BLaER1 treated with 17β-estradiol and CSF1 and Interleukin-3, amounts not matched to agents 10 nM and 100 nM (cell line): ENCODE measurements around the gene KCNK2.

ENCODE experiments used
- H3K27ac ChIP-seq, 11 experiments: shearing (Covaris generic); formaldehyde crosslinking; 2 replicates each; pipeline ENCODE4 v1.8.1; 2022
- H3K27me3 ChIP-seq, 11 experiments: shearing (Covaris generic); formaldehyde crosslinking; 2 replicates each; pipeline ENCODE4 v1.8.1; 2022
- H3K36me3 ChIP-seq, 11 experiments: shearing (Covaris generic); formaldehyde crosslinking; 2 replicates each; pipeline ENCODE4 v1.8.1; 2022
- H3K4me1 ChIP-seq, 10 experiments: shearing (Covaris generic); formaldehyde crosslinking; 2 replicates each; pipeline ENCODE4 v1.8.1; 2022
- H3K4me2 ChIP-seq, 11 experiments: shearing (Covaris generic); formaldehyde crosslinking; 2 replicates each; pipeline ENCODE4 v1.8.1; 2022
- H3K4me3 ChIP-seq, 10 experiments: shearing (Covaris generic); formaldehyde crosslinking; 2 replicates each; pipeline ENCODE4 v1.8.1; 2022
- H3K9ac ChIP-seq, 11 experiments: shearing (Covaris generic); formaldehyde crosslinking; 2 replicates each; pipeline ENCODE4 v1.8.1; 2022
- H3K9me3 ChIP-seq, 11 experiments: shearing (Covaris generic); formaldehyde crosslinking; replicated peaks in 1 of 11; 2 replicates each; pipeline ENCODE4 v1.8.1; 2022
- H4K20me1 ChIP-seq, 11 experiments: shearing (Covaris generic); formaldehyde crosslinking; 2 replicates each; pipeline ENCODE4 v1.8.1; 2022
- Cebpa-rat ChIP-seq, 11 experiments: shearing (Covaris generic); IDR thresholded peaks; 2 replicates each; pipeline ENCODE4 v1.8.1; 2022

KCNK2 gene

GRCh38 chr1:215279682-215280081, 197.1 kb downstream of the KCNK2 start:
- TF ChIP-seq Cebpa-rat (IDR thresholded peaks at IDR 0.05) = no peak
- Histone ChIP-seq H3K27ac (no peak overlapping the region), H3K4me1 (no peaks in the 10 kb centered on the region)

GRCh38 chr1:215282557-215282956, 200.0 kb downstream of the KCNK2 start:
- H3K36me3 ChIP-seq = no peaks in the 10 kb centered on the region
- H3K27ac ChIP-seq = no peak overlapping the region
- no peaks in the 10 kb centered on the region for H3K4me1 ChIP-seq
- no peaks in the 10 kb centered on the region for H4K20me1 ChIP-seq
- TF ChIP-seq Cebpa-rat (IDR thresholded peaks at IDR 0.05) = no peak
- H3K4me3 ChIP-seq = no peak overlapping the region
- no peak overlapping the region for H3K4me2 ChIP-seq
- H3K27me3 ChIP-seq = no peaks in the 10 kb centered on the region
- H3K9me3 ChIP-seq = no peaks in the 10 kb centered on the region
- H3K9ac ChIP-seq = no peak overlapping the region

More at GRCh38 chr1:215279682-215280081, 197.1 kb downstream of the KCNK2 start:
- H3K4me2 ChIP-seq = no peak overlapping the region
- H3K9ac ChIP-seq = no peak overlapping the region
- H3K27me3 ChIP-seq = no peaks in the 10 kb centered on the region
- no peaks in the 10 kb centered on the region for H3K36me3 ChIP-seq
- no peak overlapping the region for H3K4me3 ChIP-seq
- H4K20me1 ChIP-seq = no peaks in the 10 kb centered on the region
- H3K9me3 ChIP-seq = no peaks in the 10 kb centered on the region

- Histone ChIP-seq H4K20me1 (no peaks in the 10 kb centered on the region), H3K4me3 (no peak overlapping the region), H3K4me1 (no peaks in the 10 kb centered on the region), H3K36me3 (no peaks in the 10 kb centered on the region), H3K27ac (no peak overlapping the region), H3K9ac (no peak overlapping the region), H3K9me3 (no peaks in the 10 kb centered on the region), H3K4me2 (no peak overlapping the region), H3K27me3 (no peaks in the 10 kb centered on the region)
- no peak for TF ChIP-seq Cebpa-rat (IDR thresholded peaks at IDR 0.05)
These were observed 202.7 kb downstream of the KCNK2 start for GRCh38 chr1:215285013-215285800.
